ENCODE data around the gene SPRY1. TPM values are rescaled to one million over a fixed set of nuclear protein-coding genes. Genes with fewer than 3 reads are reported as not detected.

SPRY1 gene
- total and polyA plus RNA-seq, 4 donors: 11.1 to 20.3 (median 12.4) TPM

DNA sequence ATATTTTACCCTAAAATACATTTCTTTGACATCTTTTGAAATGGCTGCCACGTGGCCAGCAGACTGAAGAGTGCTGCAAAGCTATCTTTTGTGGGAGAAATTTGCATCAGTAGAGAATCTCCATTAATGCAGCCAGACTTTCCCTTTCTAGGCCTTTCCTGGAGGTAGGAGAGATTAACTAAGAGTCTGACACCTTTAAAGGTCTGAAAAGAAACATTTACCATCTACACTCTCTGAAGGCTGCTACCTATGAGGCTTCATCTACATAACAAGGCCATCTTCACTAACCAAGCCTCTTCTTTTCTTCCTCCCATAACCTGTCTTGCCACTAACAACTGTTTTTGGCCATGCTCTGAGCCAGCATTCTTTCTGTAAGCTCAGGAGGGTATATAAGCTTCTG, 17.8 kb upstream of the SPRY1 start:
- Histone ChIP-seq H3K4me1 (ENCODE audit: control insufficient read depth in 4 of 4, insufficient read depth in 4 of 4, low read length in 3 of 4) (no peaks in the 10 kb centered on the region), H3K27me3 (ENCODE audit: control insufficient read depth in 4 of 4, insufficient read depth in 4 of 4, low read length in 3 of 4) (no peaks in the 10 kb centered on the region), H3K4me3 (ENCODE audit: low read depth in 1 of 3, low read length in 3 of 3) (no peak overlapping the region), H3K9ac (ENCODE audit: low read depth in 1 of 2, low read length in 2 of 2) (no peak overlapping the region), H3K9me3 (ENCODE audit: control insufficient read depth in 4 of 4, low read length in 3 of 4) (no peaks in the 10 kb centered on the region), H3K36me3 (ENCODE audit: control insufficient read depth in 4 of 4, insufficient read depth in 3 of 4, low read depth in 1 of 4, low read length in 3 of 4) (no peaks in the 10 kb centered on the region), H3K27ac (ENCODE audit: low read depth in 1 of 2, low read length in 2 of 2) (no peak overlapping the region)
- WGBS: 68% methylated on average over 1 of the region's 1 CpG
- TF ChIP-seq HNF4A (conservative IDR thresholded peaks at IDR 0.05) (no peak), YY1 (IDR thresholded peaks at IDR 0.05) (no peak), FOXA2 (IDR thresholded peaks at IDR 0.05) (no peak), SP1 (IDR thresholded peaks at IDR 0.05) (no peak)
- TF ChIP-seq, protein P1, sequence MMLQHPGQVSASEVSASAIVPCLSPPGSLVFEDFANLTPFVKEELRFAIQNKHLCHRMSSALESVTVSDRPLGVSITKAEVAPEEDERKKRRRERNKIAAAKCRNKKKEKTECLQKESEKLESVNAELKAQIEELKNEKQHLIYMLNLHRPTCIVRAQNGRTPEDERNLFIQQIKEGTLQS (IDR thresholded peaks at IDR 0.05): no peak
- TF ChIP-seq, protein P2, sequence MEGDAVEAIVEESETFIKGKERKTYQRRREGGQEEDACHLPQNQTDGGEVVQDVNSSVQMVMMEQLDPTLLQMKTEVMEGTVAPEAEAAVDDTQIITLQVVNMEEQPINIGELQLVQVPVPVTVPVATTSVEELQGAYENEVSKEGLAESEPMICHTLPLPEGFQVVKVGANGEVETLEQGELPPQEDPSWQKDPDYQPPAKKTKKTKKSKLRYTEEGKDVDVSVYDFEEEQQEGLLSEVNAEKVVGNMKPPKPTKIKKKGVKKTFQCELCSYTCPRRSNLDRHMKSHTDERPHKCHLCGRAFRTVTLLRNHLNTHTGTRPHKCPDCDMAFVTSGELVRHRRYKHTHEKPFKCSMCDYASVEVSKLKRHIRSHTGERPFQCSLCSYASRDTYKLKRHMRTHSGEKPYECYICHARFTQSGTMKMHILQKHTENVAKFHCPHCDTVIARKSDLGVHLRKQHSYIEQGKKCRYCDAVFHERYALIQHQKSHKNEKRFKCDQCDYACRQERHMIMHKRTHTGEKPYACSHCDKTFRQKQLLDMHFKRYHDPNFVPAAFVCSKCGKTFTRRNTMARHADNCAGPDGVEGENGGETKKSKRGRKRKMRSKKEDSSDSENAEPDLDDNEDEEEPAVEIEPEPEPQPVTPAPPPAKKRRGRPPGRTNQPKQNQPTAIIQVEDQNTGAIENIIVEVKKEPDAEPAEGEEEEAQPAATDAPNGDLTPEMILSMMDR (IDR thresholded peaks at IDR 0.05; ENCODE audit: low read depth, low read length, missing input control): no peak
- DNase-seq (ENCODE audit: low spot score): no peak

DNA sequence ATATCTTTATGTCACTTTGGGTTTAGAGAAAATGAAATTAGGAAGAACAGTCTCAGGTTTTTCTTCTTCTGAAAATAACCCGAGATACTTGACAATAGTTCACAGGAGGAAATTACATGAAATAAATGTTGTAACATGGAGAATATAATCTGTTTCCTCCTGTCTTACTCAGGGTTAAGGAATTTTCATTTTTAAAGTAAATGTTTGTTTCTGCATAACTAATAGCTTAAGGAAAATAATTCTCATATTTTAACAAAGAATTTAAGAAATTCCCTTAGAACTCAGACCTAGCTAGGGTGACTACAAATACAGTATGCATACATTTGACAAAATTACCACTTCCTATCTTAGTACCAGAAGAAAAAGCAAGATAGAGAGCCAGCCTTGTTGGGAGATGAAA, 17.2 kb upstream of the SPRY1 start:
- no peak overlapping the region for H3K9ac ChIP-seq (ENCODE audit: low read depth in 1 of 2, low read length in 2 of 2)
- 76% methylated on average over 1 of the region's 1 CpG for WGBS
- no peaks in the 10 kb centered on the region for H3K36me3 ChIP-seq (ENCODE audit: control insufficient read depth in 4 of 4, insufficient read depth in 3 of 4, low read depth in 1 of 4, low read length in 3 of 4)
- no peak for DNase-seq (ENCODE audit: low spot score)
- H3K4me1 ChIP-seq (ENCODE audit: control insufficient read depth in 4 of 4, insufficient read depth in 4 of 4, low read length in 3 of 4): no peaks in the 10 kb centered on the region
- H3K27me3 ChIP-seq (ENCODE audit: control insufficient read depth in 4 of 4, insufficient read depth in 4 of 4, low read length in 3 of 4): no peaks in the 10 kb centered on the region
- no peak overlapping the region for H3K4me3 ChIP-seq (ENCODE audit: low read depth in 1 of 3, low read length in 3 of 3)
- no peak for TF ChIP-seq RXRA (IDR thresholded peaks at IDR 0.05)
- TF ChIP-seq YY1 (IDR thresholded peaks at IDR 0.05): no peak
- TF ChIP-seq NR2F2 (IDR thresholded peaks at IDR 0.05): no peak
- TF ChIP-seq TAF1 (conservative IDR thresholded peaks at IDR 0.05): no peak
- TF ChIP-seq, protein P1 (IDR thresholded peaks at IDR 0.05): no peak
- TF ChIP-seq, protein P3, sequence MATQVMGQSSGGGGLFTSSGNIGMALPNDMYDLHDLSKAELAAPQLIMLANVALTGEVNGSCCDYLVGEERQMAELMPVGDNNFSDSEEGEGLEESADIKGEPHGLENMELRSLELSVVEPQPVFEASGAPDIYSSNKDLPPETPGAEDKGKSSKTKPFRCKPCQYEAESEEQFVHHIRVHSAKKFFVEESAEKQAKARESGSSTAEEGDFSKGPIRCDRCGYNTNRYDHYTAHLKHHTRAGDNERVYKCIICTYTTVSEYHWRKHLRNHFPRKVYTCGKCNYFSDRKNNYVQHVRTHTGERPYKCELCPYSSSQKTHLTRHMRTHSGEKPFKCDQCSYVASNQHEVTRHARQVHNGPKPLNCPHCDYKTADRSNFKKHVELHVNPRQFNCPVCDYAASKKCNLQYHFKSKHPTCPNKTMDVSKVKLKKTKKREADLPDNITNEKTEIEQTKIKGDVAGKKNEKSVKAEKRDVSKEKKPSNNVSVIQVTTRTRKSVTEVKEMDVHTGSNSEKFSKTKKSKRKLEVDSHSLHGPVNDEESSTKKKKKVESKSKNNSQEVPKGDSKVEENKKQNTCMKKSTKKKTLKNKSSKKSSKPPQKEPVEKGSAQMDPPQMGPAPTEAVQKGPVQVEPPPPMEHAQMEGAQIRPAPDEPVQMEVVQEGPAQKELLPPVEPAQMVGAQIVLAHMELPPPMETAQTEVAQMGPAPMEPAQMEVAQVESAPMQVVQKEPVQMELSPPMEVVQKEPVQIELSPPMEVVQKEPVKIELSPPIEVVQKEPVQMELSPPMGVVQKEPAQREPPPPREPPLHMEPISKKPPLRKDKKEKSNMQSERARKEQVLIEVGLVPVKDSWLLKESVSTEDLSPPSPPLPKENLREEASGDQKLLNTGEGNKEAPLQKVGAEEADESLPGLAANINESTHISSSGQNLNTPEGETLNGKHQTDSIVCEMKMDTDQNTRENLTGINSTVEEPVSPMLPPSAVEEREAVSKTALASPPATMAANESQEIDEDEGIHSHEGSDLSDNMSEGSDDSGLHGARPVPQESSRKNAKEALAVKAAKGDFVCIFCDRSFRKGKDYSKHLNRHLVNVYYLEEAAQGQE (IDR thresholded peaks at IDR 0.05): no peak
- no peak for TF ChIP-seq FOXA1 (IDR thresholded peaks at IDR 0.05)
- TF ChIP-seq, protein P4, sequence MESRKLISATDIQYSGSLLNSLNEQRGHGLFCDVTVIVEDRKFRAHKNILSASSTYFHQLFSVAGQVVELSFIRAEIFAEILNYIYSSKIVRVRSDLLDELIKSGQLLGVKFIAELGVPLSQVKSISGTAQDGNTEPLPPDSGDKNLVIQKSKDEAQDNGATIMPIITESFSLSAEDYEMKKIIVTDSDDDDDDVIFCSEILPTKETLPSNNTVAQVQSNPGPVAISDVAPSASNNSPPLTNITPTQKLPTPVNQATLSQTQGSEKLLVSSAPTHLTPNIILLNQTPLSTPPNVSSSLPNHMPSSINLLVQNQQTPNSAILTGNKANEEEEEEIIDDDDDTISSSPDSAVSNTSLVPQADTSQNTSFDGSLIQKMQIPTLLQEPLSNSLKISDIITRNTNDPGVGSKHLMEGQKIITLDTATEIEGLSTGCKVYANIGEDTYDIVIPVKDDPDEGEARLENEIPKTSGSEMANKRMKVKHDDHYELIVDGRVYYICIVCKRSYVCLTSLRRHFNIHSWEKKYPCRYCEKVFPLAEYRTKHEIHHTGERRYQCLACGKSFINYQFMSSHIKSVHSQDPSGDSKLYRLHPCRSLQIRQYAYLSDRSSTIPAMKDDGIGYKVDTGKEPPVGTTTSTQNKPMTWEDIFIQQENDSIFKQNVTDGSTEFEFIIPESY (IDR thresholded peaks at IDR 0.05): no peak
- no peak for TF ChIP-seq EGR1 (IDR thresholded peaks at IDR 0.05; ENCODE audit: low read depth in 2 of 2)
- no peak for TF ChIP-seq FOXA2 (IDR thresholded peaks at IDR 0.05)
- no peak for TF ChIP-seq HNF4G (IDR thresholded peaks at IDR 0.05)
- H3K27ac ChIP-seq (ENCODE audit: low read depth in 1 of 2, low read length in 2 of 2): no peak overlapping the region
- no peaks in the 10 kb centered on the region for H3K9me3 ChIP-seq (ENCODE audit: control insufficient read depth in 4 of 4, low read length in 3 of 4)

Measured in liver (tissue), 9 donors.